ENCODE results near the gene KRT86.
"Not testable (repeated sequence)": the region's sequence is repeated elsewhere in the genome, so short reads cannot be mapped to it uniquely, and the experiment has no call there.

The KRT86 gene

GRCh38 chr12:52238916-52239646, 35.4 kb upstream of the KRT86 start:
- DNase-seq: peak; percentile 65

- no peak for DNase-seq
Measured at GRCh38 chr12:52239767-52240166, 34.7 kb upstream of the KRT86 start.

- not testable (repeated sequence) for DNase-seq
Measured at GRCh38 chr12:52240247-52240646, 34.2 kb upstream of the KRT86 start.

- DNase-seq: peak; percentile 62
Measured at GRCh38 chr12:52241205-52241842, 33.1 kb upstream of the KRT86 start.

GRCh38 chr12:52242442-52243258, 31.8 kb upstream of the KRT86 start:
- peak; percentile 66 for DNase-seq

- peak; percentile 98 for DNase-seq
Measured at GRCh38 chr12:52243259-52243855, 31.1 kb upstream of the KRT86 start.

GRCh38 chr12:52243856-52244614, 30.4 kb upstream of the KRT86 start:
- peak; percentile 99 for DNase-seq

- peak; percentile 81 for DNase-seq
Measured at GRCh38 chr12:52244615-52244994, 29.8 kb upstream of the KRT86 start.

- DNase-seq: peak; percentile 74
Measured at GRCh38 chr12:52245259-52245961, 29.0 kb upstream of the KRT86 start.

GRCh38 chr12:52245962-52246569, 28.4 kb upstream of the KRT86 start:
- peak; percentile 68 for DNase-seq

GRCh38 chr12:52246720-52247621, 27.5 kb upstream of the KRT86 start:
- peak; percentile 100 for DNase-seq

- peak; percentile 91 for DNase-seq
Measured at GRCh38 chr12:52247622-52248540, 26.6 kb upstream of the KRT86 start.

GRCh38 chr12:52248541-52249461, 25.6 kb upstream of the KRT86 start:
- DNase-seq: no peak

GRCh38 chr12:52249511-52250047, 24.9 kb upstream of the KRT86 start:
- DNase-seq: no peak

GRCh38 chr12:52250048-52250990, 24.1 kb upstream of the KRT86 start:
- no peak for DNase-seq

GRCh38 chr12:52251367-52252051, 22.9 kb upstream of the KRT86 start:
- DNase-seq: no peak

All from DMS53 (cell line).